ENCODE measurements around the gene ZFYVE21.

Gene ZFYVE21

GRCh38 chr14:103708750-103709187, 6.8 kb upstream of the ZFYVE21 start:
- peak overlapping the region; percentile 99 for H3K27ac ChIP-seq
- TF ChIP-seq, protein P1, sequence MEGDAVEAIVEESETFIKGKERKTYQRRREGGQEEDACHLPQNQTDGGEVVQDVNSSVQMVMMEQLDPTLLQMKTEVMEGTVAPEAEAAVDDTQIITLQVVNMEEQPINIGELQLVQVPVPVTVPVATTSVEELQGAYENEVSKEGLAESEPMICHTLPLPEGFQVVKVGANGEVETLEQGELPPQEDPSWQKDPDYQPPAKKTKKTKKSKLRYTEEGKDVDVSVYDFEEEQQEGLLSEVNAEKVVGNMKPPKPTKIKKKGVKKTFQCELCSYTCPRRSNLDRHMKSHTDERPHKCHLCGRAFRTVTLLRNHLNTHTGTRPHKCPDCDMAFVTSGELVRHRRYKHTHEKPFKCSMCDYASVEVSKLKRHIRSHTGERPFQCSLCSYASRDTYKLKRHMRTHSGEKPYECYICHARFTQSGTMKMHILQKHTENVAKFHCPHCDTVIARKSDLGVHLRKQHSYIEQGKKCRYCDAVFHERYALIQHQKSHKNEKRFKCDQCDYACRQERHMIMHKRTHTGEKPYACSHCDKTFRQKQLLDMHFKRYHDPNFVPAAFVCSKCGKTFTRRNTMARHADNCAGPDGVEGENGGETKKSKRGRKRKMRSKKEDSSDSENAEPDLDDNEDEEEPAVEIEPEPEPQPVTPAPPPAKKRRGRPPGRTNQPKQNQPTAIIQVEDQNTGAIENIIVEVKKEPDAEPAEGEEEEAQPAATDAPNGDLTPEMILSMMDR (conservative IDR thresholded peaks at IDR 0.05; ENCODE audit: low read depth) = no peak
- no peak for DNase-seq (ENCODE audit: low spot score)
- ChIA-PET CTCF (interaction anchor here (1.1 kb wide), 1 partner anchor 10 kb away, joined by 3 read pairs; no protein-coding TSS in a partner anchor), POLR2A (ENCODE audit: low non-redundant PET) (no interaction called here)

GRCh38 chr14:103709814-103710213, 5.8 kb upstream of the ZFYVE21 start:
- POLR2A ChIA-PET (ENCODE audit: low non-redundant PET) = no interaction called here
- peak overlapping the region; percentile 99 for H3K27ac ChIP-seq
- CTCF ChIA-PET = interaction anchor here (0.6 to 0.7 kb wide), 2 partner anchors 10 to 17 kb away, joined by 3 to 4 read pairs; no protein-coding TSS in a partner anchor
- TF ChIP-seq, protein P1 (conservative IDR thresholded peaks at IDR 0.05; ENCODE audit: low read depth) = no peak
- DNase-seq (ENCODE audit: low spot score) = no peak

GRCh38 chr14:103710771-103711377, 4.7 kb upstream of the ZFYVE21 start:
- TF ChIP-seq, protein P1 (conservative IDR thresholded peaks at IDR 0.05; ENCODE audit: low read depth) = no peak
- POLR2A ChIA-PET (ENCODE audit: low non-redundant PET) = no interaction called here
- DNase-seq (ENCODE audit: low spot score) = no peak
- peak overlapping the region; percentile 99 for H3K27ac ChIP-seq
- CTCF ChIA-PET = no interaction called here

- H3K27ac ChIP-seq = peak overlapping the region; percentile 99
Measured at GRCh38 chr14:103711516-103712431, 3.8 kb upstream of the ZFYVE21 start.

DNA sequence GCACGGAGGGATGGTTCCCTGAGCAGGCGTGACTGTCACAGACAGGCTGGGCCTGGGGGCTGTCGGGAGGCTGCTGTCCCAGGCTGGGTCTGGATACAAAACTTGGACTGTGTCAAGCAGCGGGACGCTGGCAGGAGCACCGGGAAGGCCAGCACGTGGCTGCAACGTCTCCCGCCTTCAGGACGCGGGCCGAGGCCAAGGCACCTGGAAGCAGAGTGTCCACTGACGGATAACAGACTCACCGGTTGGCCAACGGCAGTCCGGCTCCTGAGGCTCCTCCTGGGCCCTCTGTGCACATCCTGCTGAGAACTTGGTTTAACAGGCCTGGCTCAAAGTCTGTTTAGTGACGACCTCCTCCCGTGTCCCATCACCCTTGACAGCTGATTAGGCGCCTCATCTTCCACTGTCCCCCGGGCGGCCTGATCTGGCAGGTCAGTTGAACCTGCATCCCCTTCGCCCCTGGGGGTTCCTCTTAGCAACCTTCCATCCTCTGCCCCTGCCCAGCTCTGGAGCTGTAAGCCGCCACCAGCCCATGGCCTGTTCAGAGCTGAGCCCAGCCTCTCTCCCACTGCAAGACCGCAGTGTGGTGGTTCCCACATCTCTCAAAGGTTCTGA, 2.9 kb upstream of the ZFYVE21 start:
- no peak for DNase-seq (ENCODE audit: low spot score)
- POLR2A ChIA-PET (ENCODE audit: low non-redundant PET) = no interaction called here
- H3K27ac ChIP-seq = peak overlapping the region; percentile 99
- CTCF ChIA-PET = interaction anchor here (1.0 kb wide), 1 partner anchor 194 kb away, joined by 3 read pairs; no protein-coding TSS in a partner anchor
- TF ChIP-seq, protein P1 (conservative IDR thresholded peaks at IDR 0.05; ENCODE audit: low read depth) = no peak

More at GRCh38 chr14:103711516-103712431, 3.8 kb upstream of the ZFYVE21 start:
- peak; percentile 67 for DNase-seq (ENCODE audit: low spot score)
- ChIA-PET CTCF (interaction anchor here (0.6 to 0.7 kb wide), 2 partner anchors 14 to 392 kb away, joined by 3 read pairs; no protein-coding TSS in a partner anchor), POLR2A (ENCODE audit: low non-redundant PET) (no interaction called here)
- TF ChIP-seq, protein P1 (conservative IDR thresholded peaks at IDR 0.05; ENCODE audit: low read depth) = no peak
